Karpas-422 (cell line): ENCODE measurements around the gene KANK3. TPM values are rescaled to one million over a fixed set of nuclear protein-coding genes. Genes with fewer than 3 reads are reported as not detected.
"Not testable (repeated sequence)": the region's sequence is repeated elsewhere in the genome, so short reads cannot be mapped to it uniquely, and the experiment has no call there.

Source experiments
- DNase-seq: peaks from one replicate; pipeline ENCODE4 v3.0.0-alpha.2; 2015
- H2AFZ ChIP-seq: fragments of 200-600 bp; sonication (generic); 2 replicates; pipeline ENCODE4 v1.6.1; 2014; ENCODE audit warnings: antibody characterized with exemption, low read length, mixed read lengths
- H3K27ac ChIP-seq: fragments of 200-600 bp; sonication (generic); 2 replicates; pipeline ENCODE4 v1.5.1; 2014; ENCODE audit warnings: mild to moderate bottlenecking, low read length, moderate library complexity
- H3K27me3 ChIP-seq: fragments of 200-600 bp; sonication (generic); 2 replicates; pipeline ENCODE4 v1.6.1; 2014; ENCODE audit warnings: low read length, mixed read lengths
- H3K36me3 ChIP-seq: fragments of 200-600 bp; sonication (generic); 2 replicates; pipeline ENCODE4 v1.6.1; 2014; ENCODE audit warnings: low read length, mixed read lengths; ENCODE audit not compliant: insufficient read depth
- H3K4me1 ChIP-seq: fragments of 200-600 bp; sonication (generic); 2 replicates; pipeline ENCODE4 v1.6.1; 2014; ENCODE audit warnings: mild to moderate bottlenecking, low read length, mixed read lengths
- H3K4me2 ChIP-seq: fragments of 200-600 bp; sonication (generic); 2 replicates; pipeline ENCODE4 v1.6.1; 2014; ENCODE audit warnings: low read length, low read depth, mild to moderate bottlenecking; ENCODE audit not compliant: poor library complexity, severe bottlenecking
- H3K4me3 ChIP-seq: fragments of 200-600 bp; sonication (generic); 2 replicates; pipeline ENCODE4 v1.5.1; 2014; ENCODE audit warnings: mild to moderate bottlenecking, antibody characterized with exemption, low read length, mixed read lengths
- H3K79me2 ChIP-seq: fragments of 200-600 bp; sonication (generic); 2 replicates; pipeline ENCODE4 v1.6.1; 2014; ENCODE audit warnings: mild to moderate bottlenecking, low read length, mixed read lengths
- H3K9ac ChIP-seq: fragments of 200-600 bp; sonication (generic); 2 replicates; pipeline ENCODE4 v1.6.0; 2014; ENCODE audit warnings: low read length
- H3K9me2 ChIP-seq: fragments of 200-600 bp; sonication (generic), shearing (Covaris generic); replicated peaks from 2 replicates; pipeline ENCODE4 v1.6.0; 2014; ENCODE audit warnings: mild to moderate bottlenecking, low read length, moderate library complexity; ENCODE audit not compliant: insufficient read depth
- H3K9me3 ChIP-seq: fragments of 300-700, 200-600 bp; sonication (generic); 2 replicates; pipeline ENCODE4 v1.6.1; 2014; ENCODE audit warnings: low read length, mixed read lengths
- H4K20me1 ChIP-seq: fragments of 200-600 bp; sonication (generic); 2 replicates; pipeline ENCODE4 v1.6.1; 2014; ENCODE audit warnings: mild to moderate bottlenecking, antibody characterized with exemption, low read length, low read depth; ENCODE audit not compliant: insufficient read depth
- small RNA-seq: library from RNA; depleted of rRNA; stranded (forward); fragments of <200 nt; gene quantifications from one replicate; pipeline ENCODE3, GENCODE V24; 2014
- total RNA-seq: library from RNA; depleted of rRNA; stranded (reverse); fragments of >200 nt; shearing (Covaris generic); gene quantifications from 2 replicates; pipeline ENCODE4 v1.2.3, GENCODE V29; 2014; ENCODE audit warnings: low replicate concordance; rRNA removed

Gene KANK3
- total RNA-seq, 1 experiment from 2014 or later = not detected

GRCh38 chr19:8302357-8302691 lies 40.7 kb downstream of the KANK3 start:
- no peak overlapping the region for H3K27ac ChIP-seq
- no peaks in the 10 kb centered on the region for H3K27me3 ChIP-seq
- peaks cover 23% of the 10 kb centered on the region for H3K79me2 ChIP-seq
- H3K4me3 ChIP-seq = no peak overlapping the region
- no peak overlapping the region for H3K9ac ChIP-seq
- no peaks in the 10 kb centered on the region for H3K9me2 ChIP-seq
- H3K9me3 ChIP-seq = no peaks in the 10 kb centered on the region
- DNase-seq = no peak
- 0 out of 2 replicates have a peak, but pooled peaks cover 7% of the 10 kb centered on the region for H3K36me3 ChIP-seq
- H3K4me2 ChIP-seq = no peak overlapping the region
- peaks cover 12% of the 10 kb centered on the region; the same call in 1 of the 2 replicates for H4K20me1 ChIP-seq
- H2AFZ ChIP-seq = no peak overlapping the region
- H3K4me1 ChIP-seq = peaks cover 11% of the 10 kb centered on the region

GRCh38 chr19:8291337-8291736 lies 51.7 kb downstream of the KANK3 start:
- not testable (repeated sequence) for H3K36me3 ChIP-seq, H3K9ac ChIP-seq, H3K9me2 ChIP-seq, H4K20me1 ChIP-seq, H2AFZ ChIP-seq, H3K4me1 ChIP-seq, DNase-seq, H3K9me3 ChIP-seq, H3K27me3 ChIP-seq, H3K79me2 ChIP-seq, H3K4me2 ChIP-seq, H3K27ac ChIP-seq, H3K4me3 ChIP-seq

DNA sequence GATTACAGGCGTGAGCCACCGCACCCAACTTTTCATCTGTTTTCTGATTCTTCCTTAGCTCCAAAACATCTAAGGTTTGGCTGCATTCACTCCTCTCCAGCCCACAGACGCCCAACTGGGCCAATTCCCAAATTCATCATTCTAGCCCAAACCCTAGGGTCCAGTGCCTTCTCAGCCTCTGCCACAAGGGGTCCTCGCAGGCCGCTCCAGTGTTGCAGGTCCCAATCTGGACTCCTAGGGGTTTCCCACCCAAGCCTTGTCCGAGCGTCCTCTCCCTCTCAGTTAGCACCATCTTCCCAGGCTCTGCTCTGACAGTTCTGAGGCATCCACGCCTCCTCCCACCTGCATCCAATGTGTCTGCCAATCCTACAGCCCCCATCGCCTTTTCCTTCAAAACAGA lies 66.6 kb downstream of the KANK3 start:
- H3K9me2 ChIP-seq, H3K9ac ChIP-seq, H4K20me1 ChIP-seq, H3K4me1 ChIP-seq, H3K4me2 ChIP-seq, H3K4me3 ChIP-seq, H2AFZ ChIP-seq, H3K79me2 ChIP-seq, DNase-seq, H3K27ac ChIP-seq, H3K27me3 ChIP-seq, H3K9me3 ChIP-seq, H3K36me3 ChIP-seq: not testable (repeated sequence)

Small RNA genes within 50 kb of the gene (small RNA-seq; reads per million reads assigned to genes)
- gene MIR4999 = not detected

Other genes with a start within 250 kb of the KANK3 start
- not detected in 2 replicates for gene FBN3, start 193.7 kb downstream of the KANK3 start, total RNA-seq
- 66.3 and 105 TPM in 2 replicates for gene CERS4, start 133.9 kb downstream of the KANK3 start, total RNA-seq
- gene CD320, start 34.9 kb downstream of the KANK3 start, total RNA-seq = 16.0 and 29.4 TPM in 2 replicates
- 85.1 and 94.9 TPM in 2 replicates for gene NDUFA7, start 21.9 kb downstream of the KANK3 start, total RNA-seq
- 1,155 and 2,638 TPM in 2 replicates for gene RPS28, start 21.8 kb downstream of the KANK3 start, total RNA-seq
- not detected in 2 replicates for gene ANGPTL4, start 20.9 kb upstream of the KANK3 start, total RNA-seq
- gene RAB11B, start 47.1 kb upstream of the KANK3 start, total RNA-seq = 23.7 and 42.9 TPM in 2 replicates
- gene MARCHF2, start 70.0 kb upstream of the KANK3 start, total RNA-seq = 10.1 and 31.2 TPM in 2 replicates
- gene HNRNPM, start 101.7 kb upstream of the KANK3 start, total RNA-seq = 34.4 and 94.9 TPM in 2 replicates
- gene PRAM1, start 159.4 kb upstream of the KANK3 start, total RNA-seq = not detected in 2 replicates
- 3.8 and 11.8 TPM in 2 replicates for gene ZNF414, start 170.9 kb upstream of the KANK3 start, total RNA-seq
- not detected in 2 replicates for gene MYO1F, start 234.2 kb upstream of the KANK3 start, total RNA-seq